ENCODE data around the gene CRKL.
A peak's percentile ranks its signal among the peaks of the same experiment; 100 is the strongest.

Gene CRKL

GRCh38 chr22:20980938-20981722 is 63.9 kb downstream of the CRKL start:
- Histone ChIP-seq H3K4ac (ENCODE audit: low read depth, low read length) (no peak overlapping the region), H3K36me3 (ENCODE audit: control insufficient read depth in 1 of 2, insufficient read depth in 2 of 2, low read length in 2 of 2) (peaks cover 16 to 18% of the 10 kb centered on the region in 2 experiments), H3K14ac (ENCODE audit: low read length) (peak overlapping the region; percentile 91), H3K9ac (ENCODE audit: low read length) (peak overlapping the region; percentile 99), H3K79me2 (ENCODE audit: control insufficient read depth, insufficient read depth, low read length, poor library complexity) (peaks cover 8% of the 10 kb centered on the region), H3K4me3 (ENCODE audit: low read depth, low read length) (peak overlapping the region; percentile 98), H3K27me3 (ENCODE audit: insufficient read depth, low read length) (no peaks in the 10 kb centered on the region), H3K79me1 (ENCODE audit: low read length) (peaks cover 8% of the 10 kb centered on the region), H2AFZ (ENCODE audit: insufficient read depth, low read length, poor library complexity) (peak overlapping the region; percentile 58), H3K18ac (ENCODE audit: low read length) (no peak overlapping the region), H3K27ac (ENCODE audit: low read depth, low read length) (peak overlapping the region; percentile 70), H2BK12ac (ENCODE audit: low read length) (no peak overlapping the region), H2BK5ac (ENCODE audit: low read depth, low read length, poor library complexity) (peak overlapping the region; percentile 7), H4K91ac (ENCODE audit: low read depth, low read length) (peak overlapping the region; percentile 88), H3K4me1 (ENCODE audit: control insufficient read depth in 1 of 2, insufficient read depth in 2 of 2, low read length in 2 of 2) (peaks cover 5 to 18% of the 10 kb centered on the region in 2 experiments), H2BK120ac (ENCODE audit: insufficient read depth, low read length, poor library complexity) (no peak overlapping the region), H3K4me2 (ENCODE audit: low read length) (peak overlapping the region; percentile 92), H2AK5ac (ENCODE audit: low read length) (peak overlapping the region; percentile 10), H4K8ac (ENCODE audit: low read depth, low read length) (peak overlapping the region; percentile 96), H3K23ac (ENCODE audit: low read length) (no peak overlapping the region), H3K9me3 (ENCODE audit: insufficient read depth, low read depth, low read length) (peaks cover 13% of the 10 kb centered on the region), H4K12ac (ENCODE audit: low read depth, low read length) (peak overlapping the region; percentile 91)
- no CpG with 5 or more reads among the region's 10 CpGs for WGBS (ENCODE audit: extremely low coverage, insufficient coverage, insufficient read length)
- no peak for DNase-seq

GRCh38 chr22:20981787-20982562 is 64.8 kb downstream of the CRKL start, which contains the start of gene LZTR1:
Gene LZTR1 (plus strand): TSS chr22:20982297. CDS start chr22:20982372, 75 bp downstream.
- H4K12ac ChIP-seq (ENCODE audit: low read depth, low read length) = peak within 1 kb of the TSS; percentile 91
- no CpG with 5 or more reads among the region's 87 CpGs for WGBS (ENCODE audit: extremely low coverage, insufficient coverage, insufficient read length)
- H2AFZ ChIP-seq (ENCODE audit: insufficient read depth, low read length, poor library complexity) = peak within 1 kb of the TSS; percentile 89
- peak within 1 kb of the TSS; percentile 98 for H3K4me3 ChIP-seq (ENCODE audit: low read depth, low read length)
- peak within 1 kb of the TSS; percentile 73 for H2BK5ac ChIP-seq (ENCODE audit: low read depth, low read length, poor library complexity)
- H3K27me3 ChIP-seq (ENCODE audit: insufficient read depth, low read length) = no peaks in the 10 kb centered on the region
- H3K79me1 ChIP-seq (ENCODE audit: low read length) = peaks cover 8% of the 10 kb centered on the region
- H3K23ac ChIP-seq (ENCODE audit: low read length) = no peak within 1 kb of the TSS
- H2AK5ac ChIP-seq (ENCODE audit: low read length) = peak within 1 kb of the TSS; percentile 10
- peaks cover 8% of the 10 kb centered on the region for H3K79me2 ChIP-seq (ENCODE audit: control insufficient read depth, insufficient read depth, low read length, poor library complexity)
- peak within 1 kb of the TSS; percentile 99 for H3K9ac ChIP-seq (ENCODE audit: low read length)
- H2BK12ac ChIP-seq (ENCODE audit: low read length) = no peak within 1 kb of the TSS
- peak within 1 kb of the TSS; percentile 92 for H3K4me2 ChIP-seq (ENCODE audit: low read length)
- peak within 1 kb of the TSS; percentile 48 for H3K4ac ChIP-seq (ENCODE audit: low read depth, low read length)
- peaks cover 16 to 18% of the 10 kb centered on the region in 2 experiments for H3K36me3 ChIP-seq (ENCODE audit: control insufficient read depth in 1 of 2, insufficient read depth in 2 of 2, low read length in 2 of 2)
- peak within 1 kb of the TSS; percentile 88 for H4K91ac ChIP-seq (ENCODE audit: low read depth, low read length)
- peaks cover 5 to 18% of the 10 kb centered on the region in 2 experiments for H3K4me1 ChIP-seq (ENCODE audit: control insufficient read depth in 1 of 2, insufficient read depth in 2 of 2, low read length in 2 of 2)
- peak within 1 kb of the TSS; percentile 70 for H3K27ac ChIP-seq (ENCODE audit: low read depth, low read length)
- peak within 1 kb of the TSS; percentile 91 for H3K14ac ChIP-seq (ENCODE audit: low read length)
- peak within 1 kb of the TSS; percentile 96 for H4K8ac ChIP-seq (ENCODE audit: low read depth, low read length)
- H3K9me3 ChIP-seq (ENCODE audit: insufficient read depth, low read depth, low read length) = peaks cover 13% of the 10 kb centered on the region
- H2BK120ac ChIP-seq (ENCODE audit: insufficient read depth, low read length, poor library complexity) = peak within 1 kb of the TSS; percentile 90
- DNase-seq = peak; percentile 79 to 83
- H3K18ac ChIP-seq (ENCODE audit: low read length) = peak within 1 kb of the TSS; percentile 95

- peaks cover 8% of the 10 kb centered on the region for H3K79me2 ChIP-seq (ENCODE audit: control insufficient read depth, insufficient read depth, low read length, poor library complexity)
- peaks cover 5 to 18% of the 10 kb centered on the region in 2 experiments for H3K4me1 ChIP-seq (ENCODE audit: control insufficient read depth in 1 of 2, insufficient read depth in 2 of 2, low read length in 2 of 2)
- no CpG with 5 or more reads among the region's 12 CpGs for WGBS (ENCODE audit: extremely low coverage, insufficient coverage, insufficient read length)
These were observed 65.3 kb downstream of the CRKL start for GRCh38 chr22:20982563-20982882.

GRCh38 chr22:20983081-20983771 is 66.0 kb downstream of the CRKL start:
- Histone ChIP-seq H2BK120ac (ENCODE audit: insufficient read depth, low read length, poor library complexity) (no peak overlapping the region), H4K91ac (ENCODE audit: low read depth, low read length) (no peak overlapping the region), H3K4ac (ENCODE audit: low read depth, low read length) (no peak overlapping the region), H3K9me3 (ENCODE audit: insufficient read depth, low read depth, low read length) (peaks cover 8% of the 10 kb centered on the region), H3K4me2 (ENCODE audit: low read length) (peak overlapping the region; percentile 92), H3K79me1 (ENCODE audit: low read length) (peaks cover 8% of the 10 kb centered on the region), H4K8ac (ENCODE audit: low read depth, low read length) (peak overlapping the region; percentile 96), H3K4me1 (ENCODE audit: control insufficient read depth in 1 of 2, insufficient read depth in 2 of 2, low read length in 2 of 2) (peaks cover 5 to 18% of the 10 kb centered on the region in 2 experiments), H3K36me3 (ENCODE audit: control insufficient read depth in 1 of 2, insufficient read depth in 2 of 2, low read length in 2 of 2) (peaks cover 25 to 26% of the 10 kb centered on the region in 2 experiments), H3K9ac (ENCODE audit: low read length) (no peak overlapping the region), H3K27ac (ENCODE audit: low read depth, low read length) (no peak overlapping the region), H3K18ac (ENCODE audit: low read length) (no peak overlapping the region), H3K14ac (ENCODE audit: low read length) (no peak overlapping the region), H2BK5ac (ENCODE audit: low read depth, low read length, poor library complexity) (no peak overlapping the region), H3K79me2 (ENCODE audit: control insufficient read depth, insufficient read depth, low read length, poor library complexity) (peaks cover 8% of the 10 kb centered on the region), H3K4me3 (ENCODE audit: low read depth, low read length) (peak overlapping the region; percentile 98), H3K27me3 (ENCODE audit: insufficient read depth, low read length) (no peaks in the 10 kb centered on the region), H2BK12ac (ENCODE audit: low read length) (no peak overlapping the region), H2AK5ac (ENCODE audit: low read length) (no peak overlapping the region), H4K12ac (ENCODE audit: low read depth, low read length) (peak overlapping the region; percentile 67), H2AFZ (ENCODE audit: insufficient read depth, low read length, poor library complexity) (peak overlapping the region; percentile 89), H3K23ac (ENCODE audit: low read length) (no peak overlapping the region)
- no CpG with 5 or more reads among the region's 5 CpGs for WGBS (ENCODE audit: extremely low coverage, insufficient coverage, insufficient read length)
- DNase-seq = no peak

More at GRCh38 chr22:20982563-20982882, 65.3 kb downstream of the CRKL start:
- peak overlapping the region; percentile 98 for H3K4me3 ChIP-seq (ENCODE audit: low read depth, low read length)
- DNase-seq = no peak
- H4K91ac ChIP-seq (ENCODE audit: low read depth, low read length) = peak overlapping the region; percentile 59
- peak overlapping the region; percentile 81 for H3K18ac ChIP-seq (ENCODE audit: low read length)
- H2BK5ac ChIP-seq (ENCODE audit: low read depth, low read length, poor library complexity) = no peak overlapping the region
- peak overlapping the region; percentile 88 for H3K14ac ChIP-seq (ENCODE audit: low read length)
- H3K36me3 ChIP-seq (ENCODE audit: control insufficient read depth in 1 of 2, insufficient read depth in 2 of 2, low read length in 2 of 2) = peaks cover 20 to 21% of the 10 kb centered on the region in 2 experiments
- peak overlapping the region; percentile 96 for H4K8ac ChIP-seq (ENCODE audit: low read depth, low read length)
- peak overlapping the region; percentile 92 for H3K4me2 ChIP-seq (ENCODE audit: low read length)
- H3K9ac ChIP-seq (ENCODE audit: low read length) = peak overlapping the region; percentile 69
- H2BK12ac ChIP-seq (ENCODE audit: low read length) = no peak overlapping the region
- H3K23ac ChIP-seq (ENCODE audit: low read length) = no peak overlapping the region
- peak overlapping the region; percentile 14 for H2BK120ac ChIP-seq (ENCODE audit: insufficient read depth, low read length, poor library complexity)
- H3K9me3 ChIP-seq (ENCODE audit: insufficient read depth, low read depth, low read length) = peaks cover 13% of the 10 kb centered on the region
- no peak overlapping the region for H3K4ac ChIP-seq (ENCODE audit: low read depth, low read length)
- H4K12ac ChIP-seq (ENCODE audit: low read depth, low read length) = peak overlapping the region; percentile 67
- peaks cover 8% of the 10 kb centered on the region for H3K79me1 ChIP-seq (ENCODE audit: low read length)
- no peak overlapping the region for H3K27ac ChIP-seq (ENCODE audit: low read depth, low read length)
- H2AK5ac ChIP-seq (ENCODE audit: low read length) = peak overlapping the region; percentile 3
- H3K27me3 ChIP-seq (ENCODE audit: insufficient read depth, low read length) = no peaks in the 10 kb centered on the region
- H2AFZ ChIP-seq (ENCODE audit: insufficient read depth, low read length, poor library complexity) = peak overlapping the region; percentile 89

All from trophoblast cell (in vitro differentiated cells and primary cell).